ENCODE data around the gene VSTM1. TPM values are rescaled to one million over a fixed set of nuclear protein-coding genes. Genes with fewer than 3 reads are reported as not detected.

VSTM1 gene
- total RNA-seq, 4 donors from 2014 or later: not detected

DNA sequence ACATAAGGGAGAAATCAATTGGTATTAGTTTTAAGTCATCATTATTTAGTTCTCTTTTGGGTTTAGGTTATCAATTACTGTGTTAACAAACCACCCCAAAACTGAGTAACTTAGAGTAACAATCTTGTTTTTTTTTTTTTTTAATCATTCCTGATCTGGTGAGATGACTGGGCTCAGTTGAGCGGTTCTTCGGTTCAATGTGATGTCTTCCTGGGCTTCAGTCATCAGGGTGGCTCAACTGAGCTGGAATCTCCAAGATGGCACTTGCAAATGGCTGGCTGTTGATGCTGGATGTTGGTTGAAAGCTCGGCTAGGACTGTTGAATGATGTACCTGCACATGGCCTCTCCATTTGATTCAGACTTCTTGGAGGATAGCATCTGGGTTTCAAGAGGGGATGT is 20.7 kb upstream of the VSTM1 start:
- no peaks in the 10 kb centered on the region for H3K27me3 ChIP-seq
- peaks cover 0 to 4% of the 10 kb centered on the region in 2 donors for H3K9me3 ChIP-seq
- no peaks in the 10 kb centered on the region for H3K4me1 ChIP-seq
- no peak for DNase-seq
- H3K4me3 ChIP-seq: no peak overlapping the region
- no peaks in the 10 kb centered on the region for H3K36me3 ChIP-seq
- H3K27ac ChIP-seq: no peak overlapping the region
- no peak for TF ChIP-seq POLR2A (IDR thresholded peaks at IDR 0.05)
- TF ChIP-seq, protein P1, sequence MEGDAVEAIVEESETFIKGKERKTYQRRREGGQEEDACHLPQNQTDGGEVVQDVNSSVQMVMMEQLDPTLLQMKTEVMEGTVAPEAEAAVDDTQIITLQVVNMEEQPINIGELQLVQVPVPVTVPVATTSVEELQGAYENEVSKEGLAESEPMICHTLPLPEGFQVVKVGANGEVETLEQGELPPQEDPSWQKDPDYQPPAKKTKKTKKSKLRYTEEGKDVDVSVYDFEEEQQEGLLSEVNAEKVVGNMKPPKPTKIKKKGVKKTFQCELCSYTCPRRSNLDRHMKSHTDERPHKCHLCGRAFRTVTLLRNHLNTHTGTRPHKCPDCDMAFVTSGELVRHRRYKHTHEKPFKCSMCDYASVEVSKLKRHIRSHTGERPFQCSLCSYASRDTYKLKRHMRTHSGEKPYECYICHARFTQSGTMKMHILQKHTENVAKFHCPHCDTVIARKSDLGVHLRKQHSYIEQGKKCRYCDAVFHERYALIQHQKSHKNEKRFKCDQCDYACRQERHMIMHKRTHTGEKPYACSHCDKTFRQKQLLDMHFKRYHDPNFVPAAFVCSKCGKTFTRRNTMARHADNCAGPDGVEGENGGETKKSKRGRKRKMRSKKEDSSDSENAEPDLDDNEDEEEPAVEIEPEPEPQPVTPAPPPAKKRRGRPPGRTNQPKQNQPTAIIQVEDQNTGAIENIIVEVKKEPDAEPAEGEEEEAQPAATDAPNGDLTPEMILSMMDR (IDR thresholded peaks at IDR 0.05): no peak
- intact Hi-C loops (cut with DNase I; ENCODE audit: low total_unique reads): no loop called here

DNA sequence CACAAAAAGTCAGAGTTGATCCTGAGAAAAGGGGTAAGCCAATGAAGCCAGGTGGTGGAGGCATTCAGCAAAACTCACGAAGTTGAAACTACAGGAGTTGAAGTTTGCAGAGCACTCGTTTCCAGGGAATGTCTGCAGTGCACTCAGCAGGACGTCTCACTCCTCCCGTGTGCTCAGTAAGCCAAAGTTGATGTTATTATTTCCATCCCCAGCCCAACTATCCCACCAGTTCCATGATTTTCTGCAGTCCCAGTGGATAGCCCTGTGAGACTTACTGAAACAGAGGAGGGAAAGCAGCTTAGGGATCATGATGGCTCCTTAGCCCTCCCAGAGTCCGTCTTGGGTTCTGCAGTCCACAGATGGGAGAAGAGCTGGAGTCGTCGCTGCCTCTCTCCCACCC is 17.3 kb upstream of the VSTM1 start, which contains the start of gene TARM1:
TSS of gene TARM1 (minus strand) at position 334 of the 400 bp plus-strand sequence. CDS start at position 309, 25 bp downstream.
- Histone ChIP-seq H3K36me3 (no peaks in the 10 kb centered on the region), H3K9me3 (peaks cover 0 to 4% of the 10 kb centered on the region in 2 donors), H3K27ac (no peak within 1 kb of the TSS), H3K4me3 (no peak within 1 kb of the TSS), H3K4me1 (no peaks in the 10 kb centered on the region), H3K27me3 (no peaks in the 10 kb centered on the region)
- intact Hi-C loops (cut with DNase I; ENCODE audit: low total_unique reads): no loop called here
- no peak for DNase-seq
- TF ChIP-seq, protein P1 (IDR thresholded peaks at IDR 0.05): no peak
- TF ChIP-seq POLR2A (IDR thresholded peaks at IDR 0.05): no peak

DNA sequence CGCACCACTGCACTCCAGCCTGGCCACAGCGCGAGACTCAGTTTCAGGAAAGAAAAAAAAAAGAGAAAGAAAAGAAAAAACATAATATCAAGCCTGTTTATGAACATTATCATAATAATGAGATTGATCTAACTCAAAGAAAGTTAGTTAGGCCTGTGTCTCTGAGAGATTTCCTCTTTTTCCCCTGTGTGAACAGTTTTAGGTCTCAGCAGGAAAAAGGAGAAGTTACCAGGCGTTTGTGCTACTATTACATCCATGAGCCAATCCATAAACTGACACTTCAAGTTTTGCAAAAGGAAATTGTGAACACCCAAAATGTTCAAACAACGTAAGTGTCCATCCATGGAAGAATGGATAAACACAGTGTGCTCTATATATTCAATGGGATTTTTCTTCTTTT is 13.6 kb upstream of the VSTM1 start:
- Histone ChIP-seq H3K9me3 (peaks cover 0 to 4% of the 10 kb centered on the region in 2 donors), H3K27ac (no peak overlapping the region), H3K36me3 (no peaks in the 10 kb centered on the region), H3K4me3 (no peak overlapping the region), H3K4me1 (no peaks in the 10 kb centered on the region), H3K27me3 (no peaks in the 10 kb centered on the region)
- TF ChIP-seq, protein P1 (IDR thresholded peaks at IDR 0.05): no peak
- no peak for TF ChIP-seq POLR2A (IDR thresholded peaks at IDR 0.05)
- intact Hi-C loops (cut with DNase I; ENCODE audit: low total_unique reads): no loop called here
- DNase-seq: no peak

DNA sequence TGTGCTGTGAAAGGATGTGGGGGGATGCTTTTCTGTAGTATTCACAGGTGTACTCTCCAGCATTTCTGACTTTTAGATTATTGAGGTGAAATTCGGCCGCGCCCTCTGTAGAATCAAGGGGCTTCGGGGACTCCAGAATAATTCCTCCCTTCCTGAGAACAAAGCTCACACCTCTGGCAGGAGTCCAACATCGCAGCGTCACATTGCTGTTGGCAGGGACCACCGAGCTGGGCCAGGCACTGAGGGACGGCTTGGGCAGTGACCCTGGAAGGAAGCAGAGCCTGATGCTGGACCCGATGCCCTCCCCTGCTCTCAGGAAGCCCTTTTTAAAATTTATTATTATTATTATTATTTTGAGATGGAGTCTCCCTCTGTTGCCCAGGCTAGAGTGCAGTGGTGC is 11.2 kb upstream of the VSTM1 start:
- H3K4me3 ChIP-seq: no peak overlapping the region
- no peaks in the 10 kb centered on the region for H3K36me3 ChIP-seq
- TF ChIP-seq, protein P1 (IDR thresholded peaks at IDR 0.05): no peak
- no peak for TF ChIP-seq POLR2A (IDR thresholded peaks at IDR 0.05)
- no peaks in the 10 kb centered on the region for H3K27me3 ChIP-seq
- no peaks in the 10 kb centered on the region for H3K9me3 ChIP-seq
- H3K4me1 ChIP-seq: no peaks in the 10 kb centered on the region
- H3K27ac ChIP-seq: no peak overlapping the region
- DNase-seq: no peak
- intact Hi-C loops (cut with DNase I; ENCODE audit: low total_unique reads): no loop called here

DNA sequence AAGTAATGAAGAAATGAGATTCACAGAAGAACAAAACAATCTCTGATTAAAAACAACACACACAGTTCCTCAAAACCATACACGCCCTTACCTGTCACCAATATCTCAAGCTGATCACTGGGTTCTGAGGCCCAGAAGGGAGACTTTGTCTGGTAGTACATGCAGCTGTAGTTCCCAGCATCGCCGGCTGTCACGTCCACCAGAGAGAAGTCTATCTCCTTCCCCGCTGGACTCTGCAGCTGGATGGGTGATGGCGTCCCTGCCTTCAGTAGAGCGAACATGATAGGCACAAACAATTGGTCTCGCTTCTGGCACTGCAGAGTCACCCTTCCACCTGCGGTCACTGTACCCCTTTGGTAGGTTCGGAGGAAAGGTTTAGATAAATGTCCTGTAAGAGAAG is 10.1 kb upstream of the VSTM1 start:
- Histone ChIP-seq H3K4me1 (no peaks in the 10 kb centered on the region), H3K36me3 (no peaks in the 10 kb centered on the region), H3K4me3 (no peak overlapping the region), H3K9me3 (no peaks in the 10 kb centered on the region), H3K27me3 (no peaks in the 10 kb centered on the region), H3K27ac (no peak overlapping the region)
- intact Hi-C loops (cut with DNase I; ENCODE audit: low total_unique reads): no loop called here
- no peak for DNase-seq
- TF ChIP-seq, protein P1 (IDR thresholded peaks at IDR 0.05): no peak
- no peak for TF ChIP-seq POLR2A (IDR thresholded peaks at IDR 0.05)

Data from uterus (tissue), 4 donors.